Measurements from ENCODE around the gene POLR2H. TPM values are rescaled to one million over a fixed set of nuclear protein-coding genes. Genes with fewer than 3 reads are reported as not detected.

The POLR2H gene
- total RNA-seq, 2 donors from 2014 or later, result 98.2 to 130 TPM

- Histone ChIP-seq H3K27me3 (no peaks in the 10 kb centered on the region), H3K27ac (peak overlapping the region; percentile 78), H3K4me3 (peak overlapping the region; percentile 85), H3K9ac (ENCODE audit: low read depth in 2 of 2, low read length in 2 of 2) (peak overlapping the region; percentile 72 to 81), H3K36me3 (peaks cover 28% of the 10 kb centered on the region), H3K9me3 (no peaks in the 10 kb centered on the region), H3K4me1 (no peaks in the 10 kb centered on the region)
- no peak for TF ChIP-seq CTCF (IDR thresholded peaks at IDR 0.05)
- DNase-seq, result peak; percentile 91
- intact Hi-C loops (cut with DNase I), result no loop called here
Measured at GRCh38 chr3:184335661-184336546, 25.6 kb upstream of the POLR2H start.

- no peaks in the 10 kb centered on the region for H3K27me3 ChIP-seq
- H3K27ac ChIP-seq, result peak overlapping the region; percentile 78
- no peaks in the 10 kb centered on the region for H3K4me1 ChIP-seq
- no peak for DNase-seq
- no peak for TF ChIP-seq CTCF (IDR thresholded peaks at IDR 0.05)
- H3K4me3 ChIP-seq, result peak overlapping the region; percentile 85
- H3K9me3 ChIP-seq, result no peaks in the 10 kb centered on the region
- H3K9ac ChIP-seq (ENCODE audit: low read depth in 2 of 2, low read length in 2 of 2), result peak overlapping the region; percentile 72 to 81
- intact Hi-C loops (cut with DNase I), result no loop called here
- H3K36me3 ChIP-seq, result peaks cover 19% of the 10 kb centered on the region
Measured at GRCh38 chr3:184336547-184337398, 24.7 kb upstream of the POLR2H start.

- DNase-seq, result no peak
- no peaks in the 10 kb centered on the region for H3K9me3 ChIP-seq
- no peak for TF ChIP-seq CTCF (IDR thresholded peaks at IDR 0.05)
- peak within 1 kb of the TSS; percentile 72 to 81 for H3K9ac ChIP-seq (ENCODE audit: low read depth in 2 of 2, low read length in 2 of 2)
- H3K36me3 ChIP-seq, result peaks cover 13% of the 10 kb centered on the region
- no peaks in the 10 kb centered on the region for H3K27me3 ChIP-seq
- intact Hi-C loops (cut with DNase I), result no loop called here
- peak within 1 kb of the TSS; percentile 78 for H3K27ac ChIP-seq
- H3K4me1 ChIP-seq, result no peaks in the 10 kb centered on the region
- H3K4me3 ChIP-seq, result peak within 1 kb of the TSS; percentile 85
Measured at GRCh38 chr3:184337399-184337714, 24.2 kb upstream of the POLR2H start, which contains the start of gene FAM131A. Gene FAM131A, plus strand, starts transcription at chr3:184337600. Its CDS starts 31 bp downstream, at chr3:184337631.

- Histone ChIP-seq H3K27ac (peak overlapping the region; percentile 78), H3K4me3 (no peak overlapping the region), H3K4me1 (no peaks in the 10 kb centered on the region), H3K36me3 (peaks cover 7% of the 10 kb centered on the region), H3K9ac (ENCODE audit: low read depth in 2 of 2, low read length in 2 of 2) (peak overlapping the region; percentile 6 to 45), H3K9me3 (no peaks in the 10 kb centered on the region), H3K27me3 (no peaks in the 10 kb centered on the region)
- no peak for TF ChIP-seq CTCF (IDR thresholded peaks at IDR 0.05)
- intact Hi-C loops (cut with DNase I), result no loop called here
- no peak for DNase-seq
Measured at GRCh38 chr3:184337981-184338380, 23.5 kb upstream of the POLR2H start.

- Histone ChIP-seq H3K9ac (ENCODE audit: low read depth in 2 of 2, low read length in 2 of 2) (peak overlapping the region in 1 of 2 donors; percentile 45), H3K36me3 (peaks cover 6% of the 10 kb centered on the region), H3K27ac (peak overlapping the region; percentile 78), H3K4me1 (no peaks in the 10 kb centered on the region), H3K4me3 (no peak overlapping the region), H3K27me3 (no peaks in the 10 kb centered on the region), H3K9me3 (no peaks in the 10 kb centered on the region)
- no peak for TF ChIP-seq CTCF (IDR thresholded peaks at IDR 0.05)
- intact Hi-C loops (cut with DNase I), result no loop called here
- no peak for DNase-seq
Measured at GRCh38 chr3:184338511-184338945, 23.0 kb upstream of the POLR2H start.
